Right lobe of liver (tissue), 4 donors: ENCODE data around the gene ZNF365.

ENCODE experiments used
- CTCF ChIP-seq, 4 donors: fragments of 200-600 bp in 3 of 4; fragments of 450-650 bp in 1 of 4; IDR thresholded peaks; one replicate each; pipeline versions ENCODE4 v1.5.1 to v1.8.0; 2016 to 2022; ENCODE audit warnings: antibody characterized with exemption in 4 of 4, mild to moderate bottlenecking in 2 of 4
- POLR2A ChIP-seq: fragments of 450-650 bp; IDR thresholded peaks from one replicate; pipeline ENCODE4 v1.6.1; 2017; ENCODE audit warnings: antibody characterized with exemption, mild to moderate bottlenecking
- donor health status: DM: no; HTN: no; CAD: no.
- donor health status: DM: no; HTN: no; CAD: no.
- donor health status: DM: no; HTN: yes; CAD: no.

DNA sequence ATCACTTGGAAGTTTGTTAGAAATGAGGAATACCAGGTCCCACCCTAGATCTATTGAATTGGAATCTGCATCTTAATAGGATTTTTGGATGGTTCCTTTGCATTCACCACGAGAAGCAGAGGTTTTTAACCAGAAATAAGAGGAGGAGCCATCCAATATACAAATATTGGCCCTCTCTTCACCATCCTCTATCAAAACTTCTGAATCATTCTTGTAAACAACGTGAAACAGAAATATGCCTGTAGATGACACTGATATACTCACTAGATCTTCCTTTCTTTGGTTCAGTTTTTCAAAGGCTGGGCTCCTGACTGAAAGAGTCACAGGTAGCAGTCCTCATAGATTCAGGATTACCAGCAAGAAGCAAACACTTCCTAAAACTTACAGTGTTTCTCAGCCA lies 39.5 kb downstream of the ZNF365 start:
- TF ChIP-seq POLR2A (no peak), CTCF (IDR thresholded peaks at IDR 0.05) (no peak)
